GM23338 (cell line): ENCODE measurements around the gene VPREB1. TPM values are rescaled to one million over a fixed set of nuclear protein-coding genes. Genes with fewer than 3 reads are reported as not detected.

Experiments used
- ATAC-seq: fragments of 200-7000 bp; cut with Tn5 transposase; 3 replicates; pipeline ENCODE4 v1.9.1; 2020
- DNase-seq: peaks from one replicate; pipeline ENCODE4 v3.0.0-alpha.2; 2015; ENCODE audit warnings: low spot score
- H2AFZ ChIP-seq: fragments of 200-600 bp; sonication (generic); 2 replicates; pipeline ENCODE4 v1.8.0; 2016; ENCODE audit warnings: antibody characterized with exemption, mild to moderate bottlenecking, moderate library complexity
- H3F3A ChIP-seq: fragments of 200-600 bp; sonication (generic); replicated peaks from 2 replicates; pipeline ENCODE4 v1.8.0; 2017; ENCODE audit warnings: antibody characterized with exemption, mixed run types, low read depth
- H3K27ac ChIP-seq: fragments of 200-600 bp; sonication (generic); 2 replicates; pipeline ENCODE4 v1.6.1; 2016; ENCODE audit warnings: low read depth
- H3K27me3 ChIP-seq: fragments of 200-600 bp; sonication (generic); 2 replicates; pipeline ENCODE4 v1.8.0; 2016; ENCODE audit warnings: mild to moderate bottlenecking, mixed run types, moderate library complexity; ENCODE audit not compliant: insufficient read depth
- H3K36me3 ChIP-seq: fragments of 200-600 bp; sonication (generic); 2 replicates; pipeline ENCODE4 v1.8.0; 2016; ENCODE audit warnings: mild to moderate bottlenecking; ENCODE audit not compliant: insufficient read depth
- H3K4me1 ChIP-seq: fragments of 200-600 bp; sonication (generic); 2 replicates; pipeline ENCODE4 v1.8.0; 2016; ENCODE audit warnings: mild to moderate bottlenecking, moderate library complexity; ENCODE audit not compliant: insufficient read depth
- H3K4me2 ChIP-seq: fragments of 200-600 bp; sonication (generic); 2 replicates; pipeline ENCODE4 v1.7.1; 2017; ENCODE audit warnings: mixed run types
- H3K4me3 ChIP-seq: fragments of 200-600 bp; sonication (generic); 2 replicates; pipeline ENCODE4 v1.6.1; 2016; ENCODE audit warnings: mixed run types
- H3K79me2 ChIP-seq: fragments of 200-600 bp; sonication (generic); replicated peaks from 2 replicates; pipeline ENCODE4 v1.8.0; 2017; ENCODE audit warnings: mild to moderate bottlenecking; ENCODE audit not compliant: insufficient read depth
- H3K9me2 ChIP-seq: fragments of 200-600 bp; sonication (generic); 2 replicates; pipeline ENCODE4 v1.8.0; 2017; ENCODE audit not compliant: insufficient read depth
- H4K20me1 ChIP-seq: fragments of 200-600 bp; sonication (generic); replicated peaks from 2 replicates; pipeline ENCODE4 v1.8.0; 2017; ENCODE audit warnings: mild to moderate bottlenecking; ENCODE audit not compliant: insufficient read depth
- H3K27ac Mint-ChIP-seq: 2 replicates; pipeline ENCODE4 v1.8.0; 2020; ENCODE audit warnings: inconsistent platforms, mild to moderate bottlenecking, moderate library complexity, mixed read lengths
- H3K27me3 Mint-ChIP-seq: 3 replicates; pipeline ENCODE4 v1.8.0; 2022; ENCODE audit warnings: low read depth, mild to moderate bottlenecking, moderate library complexity, mixed read lengths, inconsistent platforms; ENCODE audit not compliant: insufficient read depth, poor library complexity
- H3K36me3 Mint-ChIP-seq: 3 replicates; pipeline ENCODE4 v1.8.0; 2021; ENCODE audit warnings: low read depth, mild to moderate bottlenecking, inconsistent platforms, moderate library complexity, mixed read lengths
- H3K4me1 Mint-ChIP-seq: 3 replicates; pipeline ENCODE4 v1.8.0; 2020; ENCODE audit warnings: mild to moderate bottlenecking, inconsistent platforms, mixed read lengths
- H3K4me3 Mint-ChIP-seq: 3 replicates; pipeline ENCODE4 v1.8.0; 2021; ENCODE audit warnings: moderate library complexity, mild to moderate bottlenecking, inconsistent platforms, mixed read lengths
- H3K9me3 Mint-ChIP-seq: 3 replicates; pipeline ENCODE4 v1.8.0; 2020; ENCODE audit warnings: moderate library complexity, mild to moderate bottlenecking, inconsistent platforms, mixed read lengths
- JUNB ChIP-seq: IDR thresholded peaks from one replicate; pipeline ENCODE4 v1.6.1; 2016; ENCODE audit warnings: antibody characterized with exemption; ENCODE audit not compliant: unreplicated experiment
- NANOG ChIP-seq: IDR thresholded peaks from 2 replicates; pipeline ENCODE4 v1.6.1; 2016; ENCODE audit warnings: antibody characterized with exemption, borderline replicate concordance
- STAT1 ChIP-seq: IDR thresholded peaks from one replicate; pipeline ENCODE4 v1.6.1; 2016; ENCODE audit warnings: antibody characterized with exemption; ENCODE audit not compliant: unreplicated experiment
- polyA plus RNA-seq: library from polyadenylated mRNA; unstranded; fragments of >200 nt; fragmentation: Nextera tagmentation; extraction: Ambion mirVana; gene quantifications from 2 replicates; pipeline ENCODE4 v1.2.1, GENCODE V29; 2016
- total RNA-seq: library from RNA; depleted of rRNA; stranded (reverse); fragments of >200 nt; shearing (Covaris generic); gene quantifications from 2 replicates; pipeline ENCODE4 v1.2.3, GENCODE V29; 2014
- TF ChIP-seq, protein P1 (sequence below): fragments of 250-450 bp; sonication (Bioruptor Pico); IDR thresholded peaks from 2 replicates; pipeline ENCODE4 v1.5.0; 2020; ENCODE audit warnings: mild to moderate bottlenecking, moderate library complexity
- TF ChIP-seq, protein P2 (sequence below), 2 experiments: fragments of 200-600 bp in 1 of 2; sonication (generic) in 1 of 2; conservative IDR thresholded peaks; 2 replicates each; pipeline versions ENCODE4 v1.5.1 to v1.6.1; 2016 to 2017; ENCODE audit warnings: antibody characterized with exemption in 2 of 2, low read depth in 2 of 2, mild to moderate bottlenecking in 2 of 2, moderate library complexity in 1 of 2

Gene VPREB1
- total and polyA plus RNA-seq, 2 experiments from 2014 or later: not detected

DNA sequence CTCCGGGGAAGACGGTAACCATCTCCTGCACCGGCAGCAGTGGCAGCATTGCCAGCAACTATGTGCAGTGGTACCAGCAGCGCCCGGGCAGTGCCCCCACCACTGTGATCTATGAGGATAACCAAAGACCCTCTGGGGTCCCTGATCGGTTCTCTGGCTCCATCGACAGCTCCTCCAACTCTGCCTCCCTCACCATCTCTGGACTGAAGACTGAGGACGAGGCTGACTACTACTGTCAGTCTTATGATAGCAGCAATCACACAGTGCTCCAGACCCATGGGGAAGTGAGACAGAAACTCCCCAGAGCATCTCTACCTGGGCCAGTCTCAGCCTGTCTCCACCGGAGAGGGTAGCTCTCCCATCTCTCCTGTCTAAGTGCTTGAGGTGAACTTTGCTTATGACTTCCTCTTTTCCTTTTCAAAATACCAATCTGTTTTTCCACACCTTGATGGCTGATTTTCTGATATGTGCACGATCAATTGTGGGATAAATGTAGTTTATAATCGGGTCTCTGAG, 48.5 kb upstream of the VPREB1 start (continued):
- TF ChIP-seq, protein P1, sequence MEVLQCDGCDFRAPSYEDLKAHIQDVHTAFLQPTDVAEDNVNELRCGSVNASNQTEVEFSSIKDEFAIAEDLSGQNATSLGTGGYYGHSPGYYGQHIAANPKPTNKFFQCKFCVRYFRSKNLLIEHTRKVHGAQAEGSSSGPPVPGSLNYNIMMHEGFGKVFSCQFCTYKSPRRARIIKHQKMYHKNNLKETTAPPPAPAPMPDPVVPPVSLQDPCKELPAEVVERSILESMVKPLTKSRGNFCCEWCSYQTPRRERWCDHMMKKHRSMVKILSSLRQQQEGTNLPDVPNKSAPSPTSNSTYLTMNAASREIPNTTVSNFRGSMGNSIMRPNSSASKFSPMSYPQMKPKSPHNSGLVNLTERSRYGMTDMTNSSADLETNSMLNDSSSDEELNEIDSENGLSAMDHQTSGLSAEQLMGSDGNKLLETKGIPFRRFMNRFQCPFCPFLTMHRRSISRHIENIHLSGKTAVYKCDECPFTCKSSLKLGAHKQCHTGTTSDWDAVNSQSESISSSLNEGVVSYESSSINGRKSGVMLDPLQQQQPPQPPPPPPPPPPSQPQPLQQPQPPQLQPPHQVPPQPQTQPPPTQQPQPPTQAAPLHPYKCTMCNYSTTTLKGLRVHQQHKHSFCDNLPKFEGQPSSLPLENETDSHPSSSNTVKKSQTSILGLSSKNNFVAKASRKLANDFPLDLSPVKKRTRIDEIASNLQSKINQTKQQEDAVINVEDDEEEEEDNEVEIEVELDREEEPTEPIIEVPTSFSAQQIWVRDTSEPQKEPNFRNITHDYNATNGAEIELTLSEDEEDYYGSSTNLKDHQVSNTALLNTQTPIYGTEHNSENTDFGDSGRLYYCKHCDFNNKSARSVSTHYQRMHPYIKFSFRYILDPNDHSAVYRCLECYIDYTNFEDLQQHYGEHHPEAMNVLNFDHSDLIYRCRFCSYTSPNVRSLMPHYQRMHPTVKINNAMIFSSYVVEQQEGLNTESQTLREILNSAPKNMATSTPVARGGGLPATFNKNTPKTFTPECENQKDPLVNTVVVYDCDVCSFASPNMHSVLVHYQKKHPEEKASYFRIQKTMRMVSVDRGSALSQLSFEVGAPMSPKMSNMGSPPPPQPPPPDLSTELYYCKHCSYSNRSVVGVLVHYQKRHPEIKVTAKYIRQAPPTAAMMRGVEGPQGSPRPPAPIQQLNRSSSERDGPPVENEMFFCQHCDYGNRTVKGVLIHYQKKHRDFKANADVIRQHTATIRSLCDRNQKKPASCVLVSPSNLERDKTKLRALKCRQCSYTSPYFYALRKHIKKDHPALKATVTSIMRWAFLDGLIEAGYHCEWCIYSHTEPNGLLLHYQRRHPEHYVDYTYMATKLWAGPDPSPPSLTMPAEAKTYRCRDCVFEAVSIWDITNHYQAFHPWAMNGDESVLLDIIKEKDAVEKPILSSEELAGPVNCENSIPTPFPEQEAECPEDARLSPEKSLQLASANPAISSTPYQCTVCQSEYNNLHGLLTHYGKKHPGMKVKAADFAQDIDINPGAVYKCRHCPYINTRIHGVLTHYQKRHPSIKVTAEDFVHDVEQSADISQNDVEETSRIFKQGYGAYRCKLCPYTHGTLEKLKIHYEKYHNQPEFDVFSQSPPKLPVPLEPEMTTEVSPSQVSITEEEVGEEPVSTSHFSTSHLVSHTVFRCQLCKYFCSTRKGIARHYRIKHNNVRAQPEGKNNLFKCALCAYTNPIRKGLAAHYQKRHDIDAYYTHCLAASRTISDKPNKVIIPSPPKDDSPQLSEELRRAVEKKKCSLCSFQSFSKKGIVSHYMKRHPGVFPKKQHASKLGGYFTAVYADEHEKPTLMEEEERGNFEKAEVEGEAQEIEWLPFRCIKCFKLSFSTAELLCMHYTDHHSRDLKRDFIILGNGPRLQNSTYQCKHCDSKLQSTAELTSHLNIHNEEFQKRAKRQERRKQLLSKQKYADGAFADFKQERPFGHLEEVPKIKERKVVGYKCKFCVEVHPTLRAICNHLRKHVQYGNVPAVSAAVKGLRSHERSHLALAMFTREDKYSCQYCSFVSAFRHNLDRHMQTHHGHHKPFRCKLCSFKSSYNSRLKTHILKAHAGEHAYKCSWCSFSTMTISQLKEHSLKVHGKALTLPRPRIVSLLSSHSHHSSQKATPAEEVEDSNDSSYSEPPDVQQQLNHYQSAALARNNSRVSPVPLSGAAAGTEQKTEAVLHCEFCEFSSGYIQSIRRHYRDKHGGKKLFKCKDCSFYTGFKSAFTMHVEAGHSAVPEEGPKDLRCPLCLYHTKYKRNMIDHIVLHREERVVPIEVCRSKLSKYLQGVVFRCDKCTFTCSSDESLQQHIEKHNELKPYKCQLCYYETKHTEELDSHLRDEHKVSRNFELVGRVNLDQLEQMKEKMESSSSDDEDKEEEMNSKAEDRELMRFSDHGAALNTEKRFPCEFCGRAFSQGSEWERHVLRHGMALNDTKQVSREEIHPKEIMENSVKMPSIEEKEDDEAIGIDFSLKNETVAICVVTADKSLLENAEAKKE: no peak
- no peak for TF ChIP-seq STAT1
- TF ChIP-seq NANOG: no peak

DNA sequence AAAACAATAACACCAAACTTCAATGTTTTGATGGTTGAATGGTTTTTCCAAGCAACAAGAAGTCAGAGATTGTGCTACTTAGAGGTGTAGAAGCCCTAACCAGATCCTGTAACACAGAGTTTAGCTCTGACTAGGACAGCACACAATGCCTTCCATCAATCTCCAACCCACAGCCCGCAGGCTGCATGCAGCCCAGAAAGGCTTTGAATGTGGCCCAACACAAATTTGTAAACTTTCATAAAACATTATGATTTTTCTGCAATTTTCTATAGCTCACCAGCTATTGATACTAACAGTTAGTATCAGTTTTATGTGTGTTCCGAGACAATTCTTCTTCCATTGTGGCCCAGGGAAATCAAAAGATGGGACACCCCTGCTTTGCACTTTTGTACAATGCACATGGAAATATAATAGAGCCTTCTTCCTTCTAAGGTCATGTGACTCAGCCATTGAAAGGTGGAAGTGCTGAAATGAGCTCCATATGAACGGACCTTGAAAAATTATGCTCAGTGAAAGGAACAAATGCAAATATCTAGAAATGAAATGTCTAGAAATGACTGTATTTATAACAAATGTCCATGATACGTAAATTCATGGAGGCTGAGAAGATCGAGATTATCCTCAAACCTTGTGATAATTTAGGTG, 47.6 kb upstream of the VPREB1 start:
- no peaks in the 10 kb centered on the region for H3K9me2 ChIP-seq
- Mint-ChIP-seq H3K27ac (no peak overlapping the region), H3K9me3 (peaks cover 7% of the 10 kb centered on the region; the same call in 2 of the 3 replicates), H3K36me3 (peaks cover 2% of the 10 kb centered on the region; the same call in 2 of the 3 replicates), H3K27me3 (peaks cover 98% of the 10 kb centered on the region), H3K4me3 (no peak overlapping the region), H3K4me1 (no peaks in the 10 kb centered on the region; the same call in 2 of the 3 replicates)
- no peaks in the 10 kb centered on the region; the same call in 1 of the 2 replicates for H3K4me1 ChIP-seq
- no peaks in the 10 kb centered on the region for H3F3A ChIP-seq
- no peak overlapping the region for H2AFZ ChIP-seq
- H3K27ac ChIP-seq: no peak overlapping the region
- H3K79me2 ChIP-seq: no peaks in the 10 kb centered on the region
- no peak overlapping the region for H3K4me3 ChIP-seq
- TF ChIP-seq, protein P1: no peak
- TF ChIP-seq, protein P2, sequence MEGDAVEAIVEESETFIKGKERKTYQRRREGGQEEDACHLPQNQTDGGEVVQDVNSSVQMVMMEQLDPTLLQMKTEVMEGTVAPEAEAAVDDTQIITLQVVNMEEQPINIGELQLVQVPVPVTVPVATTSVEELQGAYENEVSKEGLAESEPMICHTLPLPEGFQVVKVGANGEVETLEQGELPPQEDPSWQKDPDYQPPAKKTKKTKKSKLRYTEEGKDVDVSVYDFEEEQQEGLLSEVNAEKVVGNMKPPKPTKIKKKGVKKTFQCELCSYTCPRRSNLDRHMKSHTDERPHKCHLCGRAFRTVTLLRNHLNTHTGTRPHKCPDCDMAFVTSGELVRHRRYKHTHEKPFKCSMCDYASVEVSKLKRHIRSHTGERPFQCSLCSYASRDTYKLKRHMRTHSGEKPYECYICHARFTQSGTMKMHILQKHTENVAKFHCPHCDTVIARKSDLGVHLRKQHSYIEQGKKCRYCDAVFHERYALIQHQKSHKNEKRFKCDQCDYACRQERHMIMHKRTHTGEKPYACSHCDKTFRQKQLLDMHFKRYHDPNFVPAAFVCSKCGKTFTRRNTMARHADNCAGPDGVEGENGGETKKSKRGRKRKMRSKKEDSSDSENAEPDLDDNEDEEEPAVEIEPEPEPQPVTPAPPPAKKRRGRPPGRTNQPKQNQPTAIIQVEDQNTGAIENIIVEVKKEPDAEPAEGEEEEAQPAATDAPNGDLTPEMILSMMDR (conservative IDR thresholded peaks at IDR 0.05; ENCODE audit: low read depth in 2 of 2): no peak
- TF ChIP-seq JUNB: no peak
- no peak for ATAC-seq
- DNase-seq: no peak
- H3K27me3 ChIP-seq: peaks cover 99% of the 10 kb centered on the region
- H4K20me1 ChIP-seq: peaks cover 3% of the 10 kb centered on the region; the same call in 1 of the 2 replicates
- no peaks in the 10 kb centered on the region for H3K36me3 ChIP-seq
- H3K4me2 ChIP-seq: no peak overlapping the region
